ENCODE measurements around the gene STAC. TPM values are rescaled to one million over a fixed set of nuclear protein-coding genes. Genes with fewer than 3 reads are reported as not detected.
"Not testable (repeated sequence)": the region's sequence is repeated elsewhere in the genome, so short reads cannot be mapped to it uniquely, and the experiment has no call there.

The STAC gene
- polyA plus RNA-seq, 3 donors = 9.2 to 13.2 (median 12.0) TPM

- DNase-seq = no peak
These were observed 132.3 kb downstream of the STAC start for GRCh38 chr3:36512555-36512954.

DNA sequence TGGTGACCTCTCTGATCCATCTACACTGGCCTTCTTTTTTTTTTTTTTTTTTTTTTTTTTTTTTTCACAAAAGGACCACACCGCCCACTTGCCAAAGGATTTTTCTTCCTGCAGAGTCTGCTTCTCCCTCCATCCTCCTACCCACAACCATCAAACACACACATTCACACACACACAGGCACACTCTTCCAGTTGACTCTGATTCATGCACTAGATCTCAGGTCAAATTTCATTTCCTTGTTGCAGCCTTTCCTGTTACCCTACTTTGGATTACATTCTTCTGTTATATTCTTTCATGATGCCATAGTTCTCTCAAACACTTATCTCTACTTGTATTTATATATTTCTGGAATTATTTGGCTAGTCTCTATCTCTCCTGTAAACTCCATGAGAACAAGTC is 133.9 kb downstream of the STAC start:
- DNase-seq = no peak

- no peak for DNase-seq
These were observed 139.4 kb downstream of the STAC start for GRCh38 chr3:36519682-36520081.

DNA sequence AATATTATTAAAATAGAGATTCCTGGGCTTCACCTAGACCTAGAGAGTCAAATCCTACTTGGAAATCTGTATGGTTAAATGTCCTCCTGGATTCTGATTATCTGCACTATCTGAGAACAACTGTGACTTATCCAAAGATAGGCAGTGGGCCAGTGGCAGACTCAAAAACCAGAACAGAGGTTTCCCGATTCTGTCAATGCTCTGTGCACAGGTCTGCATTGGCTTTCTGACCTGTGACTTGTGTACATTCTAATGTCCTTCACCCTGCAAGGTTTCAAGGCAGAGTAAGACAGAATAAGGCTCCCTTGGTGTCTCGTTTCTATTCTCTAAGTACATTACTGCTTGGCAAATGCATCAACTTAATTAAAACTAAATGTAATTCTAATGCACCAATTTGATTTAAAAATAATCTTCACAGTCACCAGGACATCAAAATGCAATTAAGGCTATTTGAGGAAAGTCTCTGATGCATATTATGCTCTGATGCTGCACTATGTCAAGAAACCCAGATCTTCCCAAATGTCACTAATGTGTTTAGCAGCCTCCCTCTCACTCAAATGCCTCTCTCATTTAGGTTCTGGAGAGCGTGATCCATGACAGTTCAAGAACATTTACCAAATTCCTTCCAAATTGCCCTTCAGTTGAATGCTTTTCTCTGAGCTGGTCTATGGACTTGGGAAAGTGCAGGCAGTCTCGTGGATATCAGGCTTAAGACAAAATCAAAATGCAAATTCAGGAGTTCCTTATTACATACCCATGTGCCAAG is 140.1 kb downstream of the STAC start:
- no peak for DNase-seq

- DNase-seq = no peak
These were observed 140.7 kb downstream of the STAC start for GRCh38 chr3:36521007-36521379.

DNA sequence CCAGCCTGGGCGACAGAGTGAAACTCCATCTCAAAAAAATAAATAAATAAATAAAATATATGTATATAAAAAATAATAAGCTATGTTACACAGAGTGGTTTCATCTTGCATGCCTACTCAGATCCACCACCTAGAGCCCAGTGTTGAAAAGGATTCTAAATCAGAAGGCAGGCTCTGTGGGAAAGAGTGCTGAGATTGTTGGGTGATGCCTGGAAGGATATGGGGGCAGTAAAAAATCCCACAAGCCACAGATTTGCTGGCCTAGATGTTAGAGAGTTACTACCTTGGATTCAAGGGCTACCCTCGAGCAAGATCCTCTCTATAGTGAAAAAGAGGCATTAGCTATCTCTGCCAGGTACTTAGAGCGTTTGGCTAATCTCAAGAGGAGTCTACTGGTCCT is 144.3 kb downstream of the STAC start:
- DNase-seq = no peak

DNA sequence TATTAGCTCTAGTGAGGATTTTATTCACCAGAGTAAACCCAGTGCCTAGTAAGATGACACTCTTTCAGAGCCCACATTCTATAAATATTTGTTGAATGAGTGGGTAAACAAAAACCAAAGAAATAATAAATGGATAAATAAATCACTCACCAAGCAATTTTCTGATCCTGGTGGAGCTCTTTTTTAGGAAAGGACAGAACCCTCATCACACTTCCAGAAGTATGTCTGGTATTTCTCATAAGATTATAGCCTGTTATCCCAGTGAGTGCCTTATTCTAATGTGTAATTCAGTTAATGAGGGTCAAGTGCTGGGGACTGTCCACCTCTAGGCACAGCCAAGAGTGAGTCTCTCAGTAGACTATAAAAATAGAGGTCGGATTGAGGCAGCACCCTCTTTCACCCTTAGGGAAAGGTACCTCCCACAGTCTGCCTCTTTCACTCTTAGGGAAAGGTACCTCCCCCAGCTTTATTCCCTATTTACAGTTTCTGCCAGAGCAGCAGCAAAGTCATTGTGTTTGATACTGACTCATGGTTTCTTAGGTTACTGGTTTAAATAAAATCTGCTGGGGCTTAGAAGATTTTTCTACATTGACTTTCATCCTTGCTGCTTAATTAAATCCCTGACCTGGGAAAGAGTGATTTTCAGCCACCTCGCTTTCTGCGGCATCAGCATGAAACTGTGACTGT is 145.0 kb downstream of the STAC start:
- no peak for DNase-seq

- no peak for DNase-seq
These were observed 157.9 kb downstream of the STAC start for GRCh38 chr3:36538136-36538749.

DNA sequence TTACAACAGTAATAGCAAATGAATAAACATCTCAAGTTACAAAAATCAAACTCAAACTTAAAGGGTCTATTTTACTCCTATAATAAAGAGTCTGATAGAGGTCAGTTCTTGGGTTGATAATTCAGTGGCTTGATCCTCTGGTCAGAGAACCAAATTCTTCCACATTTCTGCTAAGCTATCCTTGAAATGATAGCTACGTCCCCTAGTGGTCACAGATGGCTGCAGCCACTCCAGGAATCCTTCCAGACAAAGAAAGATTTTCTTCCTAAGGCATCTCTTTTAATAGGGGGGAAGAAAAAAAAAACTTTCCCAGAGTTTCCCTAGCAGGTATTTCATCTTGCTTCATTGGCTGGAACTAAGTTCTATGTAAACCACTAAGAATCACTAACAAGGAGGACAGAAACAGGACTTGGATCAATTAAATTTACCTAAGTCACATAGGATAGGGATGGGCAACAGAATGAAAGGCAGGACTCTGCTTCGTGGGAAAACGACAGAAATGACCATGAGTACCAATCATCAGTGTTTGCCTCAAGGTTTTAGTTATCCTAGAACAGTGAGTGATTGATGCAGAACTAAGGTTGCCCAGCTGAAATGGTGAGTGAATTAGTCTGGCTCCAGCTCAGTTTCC is 160.7 kb downstream of the STAC start:
- no peak for DNase-seq

DNA sequence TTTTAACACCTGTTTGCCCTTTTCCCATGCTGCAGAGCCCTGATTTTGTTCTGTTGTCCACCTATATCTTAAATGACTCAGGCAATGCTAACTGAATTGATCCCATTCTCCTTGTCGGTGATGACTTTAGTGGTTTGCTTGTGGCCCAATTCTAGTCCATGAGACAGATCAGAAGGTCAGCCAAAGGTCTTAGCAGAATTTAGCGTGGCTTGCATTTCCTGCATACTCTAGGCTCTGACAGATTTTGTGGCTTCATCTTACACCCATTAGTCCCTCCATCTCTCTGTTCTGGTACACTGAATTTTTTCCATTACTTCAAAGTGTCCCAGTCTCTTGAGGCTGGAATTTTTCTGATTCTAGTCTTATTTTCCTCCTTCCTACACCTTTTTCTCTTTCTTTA is 161.9 kb downstream of the STAC start:
- DNase-seq = no peak

- DNase-seq = no peak
These were observed 163.1 kb downstream of the STAC start for GRCh38 chr3:36543276-36543997.

GRCh38 chr3:36546226-36546625 is 165.9 kb downstream of the STAC start:
- no peak for DNase-seq

DNA sequence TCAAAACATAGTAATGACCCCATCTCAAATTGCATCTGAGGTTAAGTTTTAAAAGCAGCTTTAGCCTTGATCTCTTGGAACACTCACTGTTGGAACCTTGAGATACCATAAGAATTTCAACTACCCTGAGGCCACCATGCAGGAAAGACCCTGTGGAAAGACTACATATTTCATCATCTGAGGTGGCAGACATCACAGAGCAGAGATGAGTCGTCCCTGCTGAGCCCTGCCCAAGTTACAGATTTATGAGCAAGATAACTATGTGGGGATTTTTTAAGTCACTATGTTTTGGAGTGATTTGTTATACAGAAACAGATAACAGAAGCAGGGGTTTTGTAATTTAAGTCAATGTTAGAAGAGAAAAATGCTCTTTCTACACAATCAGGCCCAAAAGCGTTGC is 168.4 kb downstream of the STAC start:
- DNase-seq = no peak

GRCh38 chr3:36557021-36557707 is 176.9 kb downstream of the STAC start:
- no peak for DNase-seq

DNA sequence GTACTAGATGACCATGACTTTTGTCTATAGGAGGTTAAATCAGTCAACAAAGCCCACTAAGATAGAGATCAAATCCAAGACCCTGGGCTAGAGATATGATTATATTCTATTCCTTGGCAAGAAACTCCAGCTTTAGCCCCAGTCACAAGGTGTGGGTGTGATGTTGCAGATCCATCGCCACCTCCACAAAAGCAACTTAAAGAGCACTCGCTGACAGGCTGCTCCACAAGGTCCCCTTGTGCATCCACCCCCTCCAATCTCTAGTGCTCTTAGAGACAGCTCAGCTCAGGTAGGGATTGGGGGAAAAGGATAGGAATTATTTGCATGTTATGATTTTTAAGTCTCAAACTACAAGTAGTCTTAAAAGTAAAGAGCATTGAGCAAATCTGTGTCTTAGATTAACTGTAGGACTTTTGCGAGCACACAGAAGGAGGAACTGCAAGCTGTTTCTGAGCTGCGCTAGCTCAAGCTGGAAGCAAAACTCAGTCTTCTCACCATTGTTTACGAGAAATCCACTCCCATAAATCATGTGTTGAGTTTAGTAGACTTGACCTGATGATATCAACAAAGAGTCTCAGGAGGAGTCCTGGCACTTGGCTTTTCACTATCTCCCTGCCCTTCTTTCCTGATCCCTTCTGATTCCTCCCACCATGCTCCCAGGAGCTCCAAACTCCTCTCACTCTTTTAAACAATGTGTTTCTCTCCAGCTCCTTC is 177.6 kb downstream of the STAC start:
- no peak for DNase-seq

DNA sequence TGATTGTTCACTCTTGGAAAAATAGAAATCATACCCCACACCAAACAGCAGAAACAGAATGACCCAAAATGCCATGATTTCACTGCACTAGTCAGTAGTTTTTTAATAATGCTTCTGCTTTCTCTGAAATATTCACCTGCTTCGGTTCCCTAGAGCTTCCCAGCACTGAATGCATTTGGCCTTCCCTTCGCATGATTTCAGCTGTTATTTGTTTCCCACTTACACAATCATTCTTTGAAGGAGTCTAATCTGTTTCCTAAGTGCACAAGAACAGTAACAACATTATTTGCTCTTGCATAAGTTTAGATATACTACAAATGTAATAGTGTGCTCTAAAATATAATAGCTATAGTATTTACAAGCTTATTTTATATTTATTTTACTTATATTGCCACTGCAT is 178.7 kb downstream of the STAC start:
- DNase-seq = no peak

DNA sequence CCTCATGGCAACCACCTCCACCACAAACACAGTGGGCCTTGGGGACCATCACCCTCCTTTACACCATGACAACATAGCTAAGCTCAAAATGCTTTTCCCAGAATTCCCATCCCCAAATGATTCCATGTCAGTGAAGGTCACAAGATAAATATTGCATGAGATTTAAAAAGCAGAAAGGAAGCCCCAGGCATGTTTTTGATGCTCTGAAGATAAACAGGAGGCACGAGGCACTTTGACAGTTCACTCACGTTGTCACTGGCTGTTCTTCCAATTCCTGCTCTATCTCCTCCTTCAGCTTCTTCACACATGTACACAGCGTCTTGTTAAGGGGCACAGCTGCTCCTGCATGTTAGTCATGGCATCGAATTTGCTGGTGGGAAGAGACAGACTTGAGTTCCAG is 180.4 kb downstream of the STAC start:
- no peak for DNase-seq

DNA sequence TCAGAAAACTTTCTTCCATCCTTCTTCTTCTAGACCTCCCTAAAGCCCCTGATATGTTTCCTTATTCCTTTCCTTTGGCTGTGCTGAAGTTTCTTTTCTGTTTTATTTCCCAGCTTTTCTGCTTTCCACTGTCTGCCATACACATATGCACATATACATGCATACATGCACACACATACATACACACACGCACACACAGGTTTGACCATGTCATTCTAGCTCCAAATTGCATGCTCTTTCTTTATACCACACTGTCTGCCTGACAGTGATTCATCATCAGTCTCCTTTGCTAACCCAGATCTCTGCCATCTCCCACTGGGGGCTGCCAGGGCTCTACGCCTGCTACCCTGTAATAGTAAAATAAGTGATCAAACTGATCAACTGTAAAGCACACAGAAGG is 181.3 kb downstream of the STAC start:
- DNase-seq = no peak

- no peak for DNase-seq
These were observed 182.6 kb downstream of the STAC start for GRCh38 chr3:36562945-36563344.

DNA sequence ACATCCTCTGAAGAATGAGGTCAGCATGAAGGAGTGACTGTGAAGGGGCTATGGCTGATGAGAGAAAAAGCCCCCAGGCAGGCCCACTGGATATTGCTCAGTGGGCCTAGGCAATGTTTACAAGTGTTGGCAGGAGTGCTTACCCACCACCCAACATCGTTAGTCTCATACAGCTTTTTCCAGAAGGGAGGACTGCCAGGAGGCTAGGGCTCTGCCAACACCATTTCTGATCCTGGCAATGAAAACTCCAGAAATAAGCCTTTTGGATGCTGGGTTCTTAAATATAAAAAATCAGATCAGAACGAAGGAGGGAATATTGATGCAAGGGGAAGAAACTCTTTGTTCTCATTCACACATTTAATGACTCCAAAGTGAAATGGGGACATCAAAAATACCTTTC is 194.9 kb downstream of the STAC start:
- DNase-seq = no peak

GRCh38 chr3:36578418-36578817 is 198.1 kb downstream of the STAC start:
- DNase-seq = not testable (repeated sequence)
